ENCODE data around the gene PHF24.

DNA sequence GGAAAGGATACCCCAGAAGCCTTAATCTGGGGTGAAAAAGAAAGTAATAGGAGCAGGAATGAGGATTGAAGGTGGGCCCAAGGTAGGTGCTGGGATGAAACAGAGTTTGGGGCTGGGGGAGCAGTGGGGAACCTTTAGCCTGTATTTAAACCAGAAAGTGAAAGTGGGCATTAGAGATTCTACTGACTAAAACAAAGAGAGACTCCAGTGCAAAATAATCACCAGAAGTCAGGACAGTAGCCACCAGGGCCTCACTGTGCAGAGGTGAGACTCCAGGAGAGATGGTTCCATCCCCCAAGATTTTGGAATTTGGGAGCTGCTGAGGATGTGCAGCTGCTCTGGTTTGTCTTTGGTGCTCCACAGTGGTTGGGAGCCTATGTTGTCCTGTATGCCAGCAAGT is 44.5 kb downstream of the PHF24 start:
- TF ChIP-seq, protein P1, sequence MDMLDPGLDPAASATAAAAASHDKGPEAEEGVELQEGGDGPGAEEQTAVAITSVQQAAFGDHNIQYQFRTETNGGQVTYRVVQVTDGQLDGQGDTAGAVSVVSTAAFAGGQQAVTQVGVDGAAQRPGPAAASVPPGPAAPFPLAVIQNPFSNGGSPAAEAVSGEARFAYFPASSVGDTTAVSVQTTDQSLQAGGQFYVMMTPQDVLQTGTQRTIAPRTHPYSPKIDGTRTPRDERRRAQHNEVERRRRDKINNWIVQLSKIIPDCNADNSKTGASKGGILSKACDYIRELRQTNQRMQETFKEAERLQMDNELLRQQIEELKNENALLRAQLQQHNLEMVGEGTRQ (IDR thresholded peaks at IDR 0.05; ENCODE audit: low read depth, low read length): no peak
- no peak for TF ChIP-seq MAFK (IDR thresholded peaks at IDR 0.05; ENCODE audit: low read depth, low read length)
- TF ChIP-seq, protein P2, sequence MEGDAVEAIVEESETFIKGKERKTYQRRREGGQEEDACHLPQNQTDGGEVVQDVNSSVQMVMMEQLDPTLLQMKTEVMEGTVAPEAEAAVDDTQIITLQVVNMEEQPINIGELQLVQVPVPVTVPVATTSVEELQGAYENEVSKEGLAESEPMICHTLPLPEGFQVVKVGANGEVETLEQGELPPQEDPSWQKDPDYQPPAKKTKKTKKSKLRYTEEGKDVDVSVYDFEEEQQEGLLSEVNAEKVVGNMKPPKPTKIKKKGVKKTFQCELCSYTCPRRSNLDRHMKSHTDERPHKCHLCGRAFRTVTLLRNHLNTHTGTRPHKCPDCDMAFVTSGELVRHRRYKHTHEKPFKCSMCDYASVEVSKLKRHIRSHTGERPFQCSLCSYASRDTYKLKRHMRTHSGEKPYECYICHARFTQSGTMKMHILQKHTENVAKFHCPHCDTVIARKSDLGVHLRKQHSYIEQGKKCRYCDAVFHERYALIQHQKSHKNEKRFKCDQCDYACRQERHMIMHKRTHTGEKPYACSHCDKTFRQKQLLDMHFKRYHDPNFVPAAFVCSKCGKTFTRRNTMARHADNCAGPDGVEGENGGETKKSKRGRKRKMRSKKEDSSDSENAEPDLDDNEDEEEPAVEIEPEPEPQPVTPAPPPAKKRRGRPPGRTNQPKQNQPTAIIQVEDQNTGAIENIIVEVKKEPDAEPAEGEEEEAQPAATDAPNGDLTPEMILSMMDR (conservative IDR thresholded peaks at IDR 0.05; ENCODE audit: low read depth, low read length): no peak
- TF ChIP-seq POLR2A (IDR thresholded peaks at IDR 0.05; ENCODE audit: low read depth, low read length): no peak
- TF ChIP-seq CHD1 (IDR thresholded peaks at IDR 0.05; ENCODE audit: low read depth, low read length): no peak
- no peak for TF ChIP-seq RAD21 (IDR thresholded peaks at IDR 0.05; ENCODE audit: low read length)
- no peak for TF ChIP-seq RCOR1 (IDR thresholded peaks at IDR 0.05; ENCODE audit: insufficient replicate concordance, low read length)
- no peak for TF ChIP-seq FOS (IDR thresholded peaks at IDR 0.05; ENCODE audit: low read depth, low read length)
- no peak for TF ChIP-seq SMC3 (IDR thresholded peaks at IDR 0.05; ENCODE audit: low read depth, low read length)
- TF ChIP-seq BHLHE40 (IDR thresholded peaks at IDR 0.05; ENCODE audit: low read depth, low read length): no peak
- no peak for TF ChIP-seq MXI1 (IDR thresholded peaks at IDR 0.05; ENCODE audit: borderline replicate concordance, low read depth, low read length)
- no peak for TF ChIP-seq RFX5 (IDR thresholded peaks at IDR 0.05; ENCODE audit: low read depth, low read length)
- TF ChIP-seq CEBPB (IDR thresholded peaks at IDR 0.05; ENCODE audit: low read depth, low read length): no peak
